Osteocyte (in vitro differentiated cells): Measurements from ENCODE around the gene RUNX2. TPM values are rescaled to one million over a fixed set of nuclear protein-coding genes. Genes with fewer than 3 reads are reported as not detected.

ENCODE experiments used
- DNase-seq: peaks from one replicate; pipeline ENCODE4 v3.0.0; 2021; ENCODE audit warnings: mixed read lengths; ENCODE audit not compliant: unreplicated experiment; ENCODE audit errors: extremely low spot score
- H3K27ac Mint-ChIP-seq: one replicate; pipeline ENCODE4 v1.8.0; 2021; ENCODE audit warnings: mild to moderate bottlenecking, mixed read lengths; ENCODE audit not compliant: unreplicated experiment
- H3K27me3 Mint-ChIP-seq: one replicate; pipeline ENCODE4 v1.8.0; 2021; ENCODE audit warnings: mixed read lengths; ENCODE audit not compliant: unreplicated experiment
- H3K36me3 Mint-ChIP-seq: one replicate; pipeline ENCODE4 v1.8.0; 2021; ENCODE audit warnings: mixed read lengths; ENCODE audit not compliant: unreplicated experiment
- H3K4me1 Mint-ChIP-seq: one replicate; pipeline ENCODE4 v1.8.0; 2021; ENCODE audit warnings: mixed read lengths; ENCODE audit not compliant: unreplicated experiment
- H3K4me3 Mint-ChIP-seq: one replicate; pipeline ENCODE4 v1.8.0; 2021; ENCODE audit warnings: mild to moderate bottlenecking, moderate library complexity, mixed read lengths; ENCODE audit not compliant: unreplicated experiment
- H3K9me3 Mint-ChIP-seq: one replicate; pipeline ENCODE4 v1.8.0; 2021; ENCODE audit warnings: mixed read lengths; ENCODE audit not compliant: unreplicated experiment
- CTCF ChIP-seq: fragments of 200-600 bp; sonication (generic); IDR thresholded peaks from 2 replicates; pipeline ENCODE4 v1.5.0; 2021; ENCODE audit warnings: antibody characterized with exemption, mild to moderate bottlenecking, moderate library complexity
- total RNA-seq: library from RNA; stranded (reverse); gene quantifications from 2 replicates; pipeline ENCODE4 v1.2.1, GENCODE V29; 2021

The RUNX2 gene
- total RNA-seq, 1 donor from 2014 or later, result 28.1 TPM

- no peak overlapping the region for H3K27ac Mint-ChIP-seq
- no peak for TF ChIP-seq CTCF
- H3K4me1 Mint-ChIP-seq, result peaks cover 37% of the 10 kb centered on the region
- no peaks in the 10 kb centered on the region for H3K27me3 Mint-ChIP-seq
- H3K9me3 Mint-ChIP-seq, result no peaks in the 10 kb centered on the region
- H3K4me3 Mint-ChIP-seq, result no peak overlapping the region
- no peak for DNase-seq
- no peaks in the 10 kb centered on the region for H3K36me3 Mint-ChIP-seq
Measured at GRCh38 chr6:45635284-45635867, 307.2 kb downstream of the RUNX2 start.

- H3K27me3 Mint-ChIP-seq, result no peaks in the 10 kb centered on the region
- peaks cover 34% of the 10 kb centered on the region for H3K4me1 Mint-ChIP-seq
- no peak for TF ChIP-seq CTCF
- H3K9me3 Mint-ChIP-seq, result no peaks in the 10 kb centered on the region
- H3K36me3 Mint-ChIP-seq, result no peaks in the 10 kb centered on the region
- no peak overlapping the region for H3K4me3 Mint-ChIP-seq
- no peak for DNase-seq
- H3K27ac Mint-ChIP-seq, result no peak overlapping the region
Measured at GRCh38 chr6:45637056-45637455, 308.9 kb downstream of the RUNX2 start.

GRCh38 chr6:45637611-45638257, 309.6 kb downstream of the RUNX2 start:
- Mint-ChIP-seq H3K27me3 (no peaks in the 10 kb centered on the region), H3K4me3 (peak overlapping the region; percentile 22), H3K4me1 (peaks cover 34% of the 10 kb centered on the region), H3K27ac (peak overlapping the region; percentile 52), H3K9me3 (no peaks in the 10 kb centered on the region), H3K36me3 (no peaks in the 10 kb centered on the region)
- DNase-seq, result no peak
- no peak for TF ChIP-seq CTCF

- peaks cover 34% of the 10 kb centered on the region for H3K4me1 Mint-ChIP-seq
- H3K27ac Mint-ChIP-seq, result peak overlapping the region; percentile 57
- no peak overlapping the region for H3K4me3 Mint-ChIP-seq
- TF ChIP-seq CTCF, result no peak
- H3K27me3 Mint-ChIP-seq, result no peaks in the 10 kb centered on the region
- H3K9me3 Mint-ChIP-seq, result no peaks in the 10 kb centered on the region
- DNase-seq, result no peak
- H3K36me3 Mint-ChIP-seq, result no peaks in the 10 kb centered on the region
Measured at GRCh38 chr6:45640081-45640491, 312.0 kb downstream of the RUNX2 start.

- TF ChIP-seq CTCF, result no peak
- Mint-ChIP-seq H3K4me1 (peaks cover 34% of the 10 kb centered on the region), H3K27me3 (no peaks in the 10 kb centered on the region)
Measured at GRCh38 chr6:45640811-45641210, 312.7 kb downstream of the RUNX2 start.

More at GRCh38 chr6:45640811-45641210, 312.7 kb downstream of the RUNX2 start:
- Mint-ChIP-seq H3K4me3 (no peak overlapping the region), H3K36me3 (no peaks in the 10 kb centered on the region), H3K27ac (peak overlapping the region; percentile 57), H3K9me3 (no peaks in the 10 kb centered on the region)
- no peak for DNase-seq
